ENCODE measurements around the gene TANGO2.

Gene TANGO2

DNA sequence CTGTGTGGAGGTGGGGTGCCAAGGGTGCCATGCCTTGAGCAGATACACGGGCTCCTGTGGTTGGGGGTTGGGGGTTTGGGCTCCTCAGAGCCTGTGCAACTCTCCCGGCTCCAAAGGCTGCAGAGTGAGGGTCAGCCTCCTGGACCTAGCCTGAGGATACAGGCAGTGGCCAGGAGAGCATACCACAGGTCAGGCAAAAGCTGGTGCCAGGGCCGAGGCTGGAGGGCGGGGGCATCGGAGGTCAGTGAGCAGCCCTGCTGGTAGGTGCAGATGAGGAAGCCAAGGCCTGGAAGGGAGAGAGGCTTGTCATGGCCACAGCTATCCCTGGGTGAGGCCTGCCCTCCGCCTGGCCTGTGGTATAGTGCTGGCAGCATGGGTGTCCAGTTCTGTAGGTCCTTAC is 33.6 kb downstream of the TANGO2 start:
- Histone ChIP-seq H3F3A (ENCODE audit: insufficient read depth, low read length) (no peaks in the 10 kb centered on the region), H3K79me2 (ENCODE audit: insufficient read depth, low read length) (no peaks in the 10 kb centered on the region), H3K36me3 (ENCODE audit: insufficient read depth, low read length) (peaks cover 16% of the 10 kb centered on the region; the same call in 1 of the 2 replicates), H3K4me2 (ENCODE audit: low read length) (no peak overlapping the region), H3K27ac (ENCODE audit: low read depth, low read length, poor library complexity, severe bottlenecking) (no peak overlapping the region), H3K9me2 (ENCODE audit: low read depth, low read length) (no peaks in the 10 kb centered on the region), H3K9ac (ENCODE audit: low read length) (no peak overlapping the region), H2AFZ (ENCODE audit: low read length) (no peak overlapping the region), H3K27me3 (ENCODE audit: insufficient read depth, low read length) (no peaks in the 10 kb centered on the region), H3K4me1 (ENCODE audit: insufficient read depth, low read length, severe bottlenecking) (no peaks in the 10 kb centered on the region), H3K4me3 (ENCODE audit: low read depth, low read length, poor library complexity, severe bottlenecking) (no peak overlapping the region), H3K9me3 (ENCODE audit: low read length) (no peaks in the 10 kb centered on the region), H4K20me1 (ENCODE audit: insufficient read depth, low read length) (no peaks in the 10 kb centered on the region)
- TF ChIP-seq, protein P1, sequence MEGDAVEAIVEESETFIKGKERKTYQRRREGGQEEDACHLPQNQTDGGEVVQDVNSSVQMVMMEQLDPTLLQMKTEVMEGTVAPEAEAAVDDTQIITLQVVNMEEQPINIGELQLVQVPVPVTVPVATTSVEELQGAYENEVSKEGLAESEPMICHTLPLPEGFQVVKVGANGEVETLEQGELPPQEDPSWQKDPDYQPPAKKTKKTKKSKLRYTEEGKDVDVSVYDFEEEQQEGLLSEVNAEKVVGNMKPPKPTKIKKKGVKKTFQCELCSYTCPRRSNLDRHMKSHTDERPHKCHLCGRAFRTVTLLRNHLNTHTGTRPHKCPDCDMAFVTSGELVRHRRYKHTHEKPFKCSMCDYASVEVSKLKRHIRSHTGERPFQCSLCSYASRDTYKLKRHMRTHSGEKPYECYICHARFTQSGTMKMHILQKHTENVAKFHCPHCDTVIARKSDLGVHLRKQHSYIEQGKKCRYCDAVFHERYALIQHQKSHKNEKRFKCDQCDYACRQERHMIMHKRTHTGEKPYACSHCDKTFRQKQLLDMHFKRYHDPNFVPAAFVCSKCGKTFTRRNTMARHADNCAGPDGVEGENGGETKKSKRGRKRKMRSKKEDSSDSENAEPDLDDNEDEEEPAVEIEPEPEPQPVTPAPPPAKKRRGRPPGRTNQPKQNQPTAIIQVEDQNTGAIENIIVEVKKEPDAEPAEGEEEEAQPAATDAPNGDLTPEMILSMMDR (IDR thresholded peaks at IDR 0.05; ENCODE audit: low read length) = no peak
- no peak for TF ChIP-seq EZH2 (IDR thresholded peaks at IDR 0.05; ENCODE audit: borderline replicate concordance, low read length)

DNA sequence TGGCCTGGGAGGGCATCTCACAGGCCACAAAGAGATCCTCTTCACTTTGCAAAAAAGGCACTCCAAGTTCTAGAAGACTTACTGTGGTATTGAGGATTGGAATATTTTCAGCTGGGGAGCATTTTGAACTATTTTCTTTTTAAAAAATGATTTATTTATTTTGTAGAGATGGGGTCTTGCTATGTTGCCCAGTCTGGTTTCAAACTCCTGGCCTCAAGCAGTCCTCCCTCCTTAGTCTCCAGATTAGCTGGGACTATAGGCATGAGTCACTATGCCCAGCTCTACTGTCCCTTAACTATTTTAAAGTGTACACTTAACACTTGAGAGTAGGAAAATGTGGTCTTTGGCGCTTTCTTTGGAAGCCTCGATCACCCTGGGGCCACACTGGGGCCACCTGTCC is 34.2 kb downstream of the TANGO2 start:
- no peaks in the 10 kb centered on the region for H4K20me1 ChIP-seq (ENCODE audit: insufficient read depth, low read length)
- H3K4me1 ChIP-seq (ENCODE audit: insufficient read depth, low read length, severe bottlenecking) = no peaks in the 10 kb centered on the region
- no peaks in the 10 kb centered on the region for H3K9me3 ChIP-seq (ENCODE audit: low read length)
- peaks cover 16% of the 10 kb centered on the region; the same call in 1 of the 2 replicates for H3K36me3 ChIP-seq (ENCODE audit: insufficient read depth, low read length)
- H3K27me3 ChIP-seq (ENCODE audit: insufficient read depth, low read length) = no peaks in the 10 kb centered on the region
- H3F3A ChIP-seq (ENCODE audit: insufficient read depth, low read length) = no peaks in the 10 kb centered on the region
- H3K9me2 ChIP-seq (ENCODE audit: low read depth, low read length) = no peaks in the 10 kb centered on the region
- H2AFZ ChIP-seq (ENCODE audit: low read length) = no peak overlapping the region
- H3K4me2 ChIP-seq (ENCODE audit: low read length) = no peak overlapping the region
- H3K4me3 ChIP-seq (ENCODE audit: low read depth, low read length, poor library complexity, severe bottlenecking) = no peak overlapping the region
- no peaks in the 10 kb centered on the region for H3K79me2 ChIP-seq (ENCODE audit: insufficient read depth, low read length)
- no peak overlapping the region for H3K9ac ChIP-seq (ENCODE audit: low read length)
- TF ChIP-seq EZH2 (IDR thresholded peaks at IDR 0.05; ENCODE audit: borderline replicate concordance, low read length) = no peak
- TF ChIP-seq, protein P1 (IDR thresholded peaks at IDR 0.05; ENCODE audit: low read length) = no peak
- H3K27ac ChIP-seq (ENCODE audit: low read depth, low read length, poor library complexity, severe bottlenecking) = no peak overlapping the region

DNA sequence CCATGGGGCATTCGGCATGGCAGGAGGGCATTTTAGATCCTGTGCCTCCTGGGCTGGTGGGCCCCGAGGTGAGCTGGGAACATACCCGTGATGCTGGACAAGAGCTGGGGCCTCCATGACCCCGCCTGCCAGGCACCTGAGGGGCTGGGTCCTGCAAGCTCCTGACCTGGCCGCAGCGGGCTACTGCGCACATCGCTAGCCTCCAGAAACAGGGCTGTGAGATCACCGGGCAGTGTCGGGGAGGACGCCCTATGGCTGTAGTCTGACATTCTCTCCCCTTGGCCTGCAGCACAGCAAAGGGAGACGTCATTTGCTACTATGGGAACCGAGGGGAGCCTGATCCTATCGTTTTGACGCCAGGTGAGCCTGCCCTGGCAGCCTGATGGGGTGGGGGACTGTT is 34.7 kb downstream of the TANGO2 start:
- TF ChIP-seq, protein P1 (IDR thresholded peaks at IDR 0.05; ENCODE audit: low read length) = no peak
- TF ChIP-seq EZH2 (IDR thresholded peaks at IDR 0.05; ENCODE audit: borderline replicate concordance, low read length) = no peak
- Histone ChIP-seq H3K27ac (ENCODE audit: low read depth, low read length, poor library complexity, severe bottlenecking) (no peak overlapping the region), H3K9me2 (ENCODE audit: low read depth, low read length) (no peaks in the 10 kb centered on the region), H2AFZ (ENCODE audit: low read length) (no peak overlapping the region), H4K20me1 (ENCODE audit: insufficient read depth, low read length) (no peaks in the 10 kb centered on the region), H3K4me3 (ENCODE audit: low read depth, low read length, poor library complexity, severe bottlenecking) (no peak overlapping the region), H3K4me2 (ENCODE audit: low read length) (no peak overlapping the region), H3K9me3 (ENCODE audit: low read length) (no peaks in the 10 kb centered on the region), H3K79me2 (ENCODE audit: insufficient read depth, low read length) (no peaks in the 10 kb centered on the region), H3K4me1 (ENCODE audit: insufficient read depth, low read length, severe bottlenecking) (no peaks in the 10 kb centered on the region), H3F3A (ENCODE audit: insufficient read depth, low read length) (no peaks in the 10 kb centered on the region), H3K9ac (ENCODE audit: low read length) (no peak overlapping the region), H3K27me3 (ENCODE audit: insufficient read depth, low read length) (no peaks in the 10 kb centered on the region), H3K36me3 (ENCODE audit: insufficient read depth, low read length) (peaks cover 16% of the 10 kb centered on the region; the same call in 1 of the 2 replicates)
